ENCODE data around the gene PRSS50.

The PRSS50 gene

DNA sequence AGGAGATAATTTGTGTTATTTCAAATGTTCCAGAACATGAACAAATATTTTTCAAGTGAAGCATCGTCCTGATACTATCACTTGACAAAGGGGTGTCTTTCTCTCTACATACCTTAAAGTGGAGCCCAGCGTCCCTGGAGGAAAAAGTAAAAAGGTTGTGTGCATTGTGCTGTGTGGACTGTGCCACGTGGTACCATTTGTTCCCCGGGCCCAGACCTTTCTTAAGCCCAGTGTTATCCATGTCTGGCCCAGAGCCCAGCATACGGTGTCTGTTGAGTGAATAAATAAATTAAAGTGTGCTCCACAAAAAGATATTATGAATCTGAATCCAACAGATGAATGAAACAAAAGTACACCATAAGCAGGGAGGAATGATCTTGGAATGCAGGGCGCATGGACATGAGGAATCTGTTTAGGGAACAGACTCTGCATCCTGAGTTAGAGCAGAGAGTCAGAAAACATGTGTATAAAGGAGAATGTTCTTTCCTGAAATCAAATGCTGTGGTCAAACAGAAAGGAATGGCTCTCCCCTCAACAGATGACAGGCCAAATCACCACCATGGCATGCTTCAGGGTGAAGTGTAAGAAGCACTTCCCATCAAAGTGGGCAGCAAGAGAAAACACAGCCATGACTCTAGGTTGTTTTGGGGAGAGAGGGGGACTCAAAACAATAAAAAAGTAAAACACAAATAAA lies 8.1 kb upstream of the PRSS50 start:
- no peak for DNase-seq

DNA sequence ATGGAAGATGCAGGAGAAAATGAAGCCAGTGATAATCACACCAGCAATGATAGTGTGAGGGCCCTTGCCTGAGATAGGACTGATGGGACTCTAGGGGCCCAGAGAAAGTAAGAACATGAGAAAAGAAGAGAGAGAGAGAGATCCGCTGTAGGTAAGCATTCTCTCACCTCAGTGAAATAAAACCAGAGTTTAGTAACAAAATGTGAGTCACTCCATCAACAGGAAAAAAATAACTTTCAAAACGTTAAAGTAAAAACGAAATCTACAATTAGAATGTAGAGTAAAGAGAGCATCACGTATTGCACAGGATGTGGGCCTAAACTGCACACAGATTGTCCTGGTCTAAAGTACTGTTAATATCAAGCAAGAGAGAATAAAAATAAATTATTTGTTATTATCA lies 6.8 kb upstream of the PRSS50 start:
- DNase-seq: no peak

DNA sequence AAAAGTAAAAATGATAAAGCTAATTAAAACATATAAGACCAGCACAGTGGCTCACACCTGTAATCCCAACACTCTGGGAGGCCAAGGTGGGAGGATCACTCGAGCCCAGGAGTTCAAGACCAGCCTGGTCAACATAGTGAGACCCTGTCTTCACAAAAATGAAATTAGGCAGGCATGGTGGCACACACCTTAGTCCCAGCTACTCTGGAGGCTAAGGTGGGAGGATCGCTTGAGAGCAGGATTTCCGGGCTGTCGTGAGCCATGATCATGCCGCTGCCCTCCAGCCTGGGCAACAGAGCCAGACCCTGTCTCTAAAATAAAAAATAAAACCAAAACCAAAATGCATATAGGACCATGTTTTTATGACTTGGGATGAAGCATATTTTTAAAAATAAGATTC lies 4.8 kb upstream of the PRSS50 start:
- DNase-seq: no peak

DNA sequence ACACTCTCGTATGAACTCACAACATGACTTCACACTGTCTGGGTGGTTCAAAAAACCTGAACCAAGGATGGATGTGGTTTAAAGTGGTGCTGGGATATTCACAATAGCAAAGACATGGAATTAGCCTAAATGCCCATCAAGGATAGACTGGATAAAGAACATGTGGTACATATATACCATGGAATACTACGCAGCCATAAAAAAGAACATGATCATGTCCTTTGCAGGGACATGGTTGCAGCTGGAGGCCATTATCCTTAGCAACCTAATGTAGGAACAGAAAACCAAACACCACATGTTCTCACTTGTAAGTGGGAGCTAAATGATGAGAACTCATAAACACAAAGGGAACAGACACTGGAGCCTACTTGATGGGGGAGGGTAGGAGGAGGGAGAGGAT lies 3.3 kb upstream of the PRSS50 start:
- DNase-seq: no peak

DNA sequence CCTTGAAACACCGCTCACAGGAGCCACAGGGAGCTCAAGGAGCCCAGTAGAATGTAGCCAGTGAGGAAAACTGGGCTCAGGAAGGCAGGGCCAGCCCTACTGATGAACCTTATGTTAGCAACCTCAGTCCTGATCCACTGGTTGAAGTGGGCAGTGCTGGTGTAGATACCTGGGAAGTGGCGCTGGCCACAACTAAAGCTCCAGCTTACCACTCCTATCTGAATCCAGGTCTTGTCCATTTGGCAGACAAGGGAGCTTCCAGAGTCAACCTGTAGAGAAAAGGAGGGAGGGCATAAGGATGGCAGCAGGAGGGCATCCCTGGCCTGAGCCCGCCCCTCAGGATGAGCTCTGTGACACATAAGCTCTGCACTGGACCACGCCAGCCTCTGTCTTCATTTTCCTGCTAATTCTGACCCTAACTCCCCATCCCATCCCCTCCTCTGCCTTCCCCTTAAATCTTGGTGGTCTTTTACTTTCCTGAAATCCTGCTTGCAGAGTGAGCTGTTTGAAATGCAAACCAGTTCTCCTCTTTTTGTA lies 2.1 kb upstream of the PRSS50 start:
- DNase-seq: no peak

DNA sequence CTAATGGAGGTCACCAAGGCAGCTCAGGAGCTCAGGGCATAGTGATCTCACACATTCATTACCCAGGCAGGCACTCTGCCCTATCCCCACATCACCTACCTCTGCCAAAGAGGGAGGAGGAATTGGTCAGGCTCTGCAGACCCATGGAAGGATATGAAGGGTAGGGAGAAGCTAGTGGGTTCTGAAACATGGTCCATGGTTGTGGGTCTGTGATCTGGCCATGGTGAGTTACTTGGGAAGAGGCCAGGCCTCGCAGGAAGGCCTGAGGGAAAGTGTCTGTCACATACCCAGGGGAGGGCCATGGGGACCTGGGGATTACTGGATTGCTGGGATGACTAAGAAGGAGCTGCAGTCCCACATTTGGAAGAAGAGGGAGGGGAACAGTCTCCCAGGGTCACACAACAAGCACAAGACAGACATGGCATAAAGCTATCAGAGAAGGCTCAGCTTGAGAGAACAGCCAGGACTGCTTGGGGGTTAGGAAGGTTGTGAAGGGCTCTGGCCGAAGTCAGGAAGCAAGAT lies 1.4 kb upstream of the PRSS50 start:
- no peak for DNase-seq

DNA sequence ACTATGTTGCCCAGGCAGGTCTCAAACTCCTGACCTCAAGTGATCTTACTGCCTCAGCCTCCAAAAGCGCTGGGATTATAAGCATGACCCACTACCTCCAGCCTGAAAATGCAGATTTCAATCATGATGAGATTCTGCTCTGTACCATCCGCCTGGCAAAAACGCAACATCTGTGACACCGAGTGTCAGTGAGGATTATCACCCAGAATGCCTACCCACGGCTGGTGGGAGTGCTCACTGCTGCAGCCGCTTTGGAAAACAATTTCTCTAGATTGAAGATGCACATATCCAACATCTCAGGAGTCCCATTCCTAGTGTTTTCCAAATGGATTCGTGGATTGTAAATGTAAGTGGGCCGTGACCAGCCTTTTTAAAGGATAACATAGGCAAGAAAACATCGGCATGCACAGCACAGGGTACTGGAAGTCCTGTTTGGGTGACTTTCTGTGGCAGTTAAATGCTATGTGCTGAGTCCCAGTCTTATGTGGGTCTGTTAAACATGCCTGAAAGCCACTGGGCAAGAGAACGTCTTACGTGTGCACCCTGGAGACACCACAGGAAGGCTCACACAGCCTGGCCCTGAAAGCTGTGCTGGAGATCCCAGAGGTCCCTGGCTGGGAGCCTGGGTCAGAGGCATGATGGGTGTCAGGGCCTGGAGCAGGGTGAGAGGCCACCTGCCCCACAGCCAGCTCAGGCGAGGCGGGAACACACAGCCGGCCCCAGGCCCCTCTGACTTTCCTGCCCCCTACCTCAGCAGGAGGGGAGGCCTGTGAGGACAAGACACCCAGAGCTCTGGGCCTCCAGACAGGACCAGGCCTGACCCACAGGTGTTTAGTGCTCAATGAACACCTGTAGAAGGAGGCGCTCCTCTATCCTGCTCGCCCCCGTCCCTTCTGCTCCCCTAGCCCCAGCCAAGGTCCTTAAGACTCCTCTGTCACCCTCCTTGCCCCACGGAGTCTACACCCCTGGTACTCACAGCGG lies 918 bp downstream of the PRSS50 start:
- no peak for DNase-seq

GRCh38 chr3:46715507-46716175 lies 2.0 kb downstream of the PRSS50 start:
- no peak for DNase-seq

GRCh38 chr3:46714728-46715506 lies 2.8 kb downstream of the PRSS50 start:
- no peak for DNase-seq

- DNase-seq: no peak
These were observed 3.6 kb downstream of the PRSS50 start for GRCh38 chr3:46713898-46714552.

DNA sequence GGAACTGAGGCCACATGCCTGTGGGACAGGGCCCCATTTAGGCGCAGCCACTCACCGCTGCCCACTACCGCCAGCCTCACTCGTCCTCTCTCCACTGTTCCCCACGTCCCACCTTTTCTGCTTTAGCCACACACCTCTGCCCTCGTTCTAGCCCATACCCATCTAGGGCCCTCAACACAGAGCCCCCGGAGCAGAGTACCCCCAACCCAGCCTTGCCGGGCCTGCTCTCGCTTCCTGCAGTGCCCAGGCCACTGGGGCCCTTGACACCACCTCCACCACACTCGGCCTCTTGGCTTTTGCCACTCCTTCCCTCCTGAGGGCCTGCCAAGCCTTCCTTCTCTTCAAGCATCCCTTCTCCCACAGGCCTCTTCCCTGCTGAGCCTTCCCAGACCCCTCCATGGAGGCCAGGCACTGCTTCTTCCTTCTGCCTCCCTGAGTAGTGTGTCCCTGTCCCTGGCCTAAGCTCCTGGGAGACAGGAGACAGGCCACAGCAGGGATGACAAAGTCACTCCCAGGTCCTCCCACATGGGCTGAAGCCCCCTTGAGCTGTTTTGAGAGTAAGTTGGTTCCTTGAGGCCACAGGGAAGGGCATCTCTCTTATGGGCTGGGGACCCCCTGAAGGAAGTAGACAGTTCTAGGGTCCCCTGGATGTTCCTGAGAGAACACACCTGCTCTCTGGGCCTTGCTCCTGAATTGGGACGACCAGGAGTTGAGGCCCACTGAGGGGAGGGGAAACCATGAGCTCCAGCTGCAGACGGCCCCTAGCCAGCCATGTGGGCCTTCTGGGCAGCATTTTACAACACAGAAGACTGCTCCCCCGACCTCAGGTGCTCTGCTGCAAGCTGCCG lies 4.4 kb downstream of the PRSS50 start:
- no peak for DNase-seq

DNA sequence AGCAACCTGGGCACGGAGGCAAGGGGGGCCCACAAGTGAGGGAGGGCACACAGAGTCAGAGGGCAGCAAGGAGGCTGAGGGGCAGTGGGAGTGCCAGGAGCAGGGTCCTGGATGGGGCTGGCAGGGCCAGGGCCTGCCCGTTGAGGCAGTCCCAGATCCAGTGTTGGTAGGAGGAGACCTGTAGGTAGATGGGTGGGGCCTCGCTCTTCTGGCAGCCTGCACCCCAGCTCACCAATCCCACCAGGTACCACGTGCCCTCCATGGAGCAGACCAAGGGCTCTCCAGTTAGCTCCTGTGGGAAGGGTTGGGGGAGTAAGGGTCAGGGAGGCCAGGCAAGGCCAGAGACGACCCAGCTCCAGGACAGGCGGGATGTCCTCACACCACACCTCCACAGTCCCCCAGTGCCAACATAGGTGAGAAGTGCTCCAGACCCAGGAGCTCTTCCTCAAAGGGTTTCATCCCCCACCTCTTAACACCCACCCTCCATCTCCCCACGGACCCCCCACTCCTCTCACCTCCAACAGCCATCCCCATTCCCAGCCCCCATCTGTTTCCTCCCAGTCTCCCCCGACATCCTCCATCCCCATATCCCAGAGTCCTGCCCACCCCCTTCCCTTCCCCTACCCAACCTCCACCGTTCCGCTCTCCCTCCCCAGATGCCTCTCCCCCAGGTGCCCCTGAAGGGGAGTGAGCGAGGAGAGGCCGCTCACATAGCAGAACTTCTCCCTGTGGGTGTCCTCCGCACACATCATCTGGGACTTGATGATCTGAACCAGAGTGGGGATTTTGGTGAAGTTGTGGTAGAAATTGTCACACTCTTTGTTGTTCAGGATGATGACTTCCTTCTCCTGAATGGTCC lies 5.2 kb downstream of the PRSS50 start:
- DNase-seq: no peak

GRCh38 chr3:46711760-46712159 lies 5.9 kb downstream of the PRSS50 start:
- DNase-seq: no peak

GRCh38 chr3:46711305-46711704 lies 6.4 kb downstream of the PRSS50 start:
- DNase-seq: peak; percentile 24

- no peak for DNase-seq
These were observed 6.9 kb downstream of the PRSS50 start for GRCh38 chr3:46710671-46711295.

DNA sequence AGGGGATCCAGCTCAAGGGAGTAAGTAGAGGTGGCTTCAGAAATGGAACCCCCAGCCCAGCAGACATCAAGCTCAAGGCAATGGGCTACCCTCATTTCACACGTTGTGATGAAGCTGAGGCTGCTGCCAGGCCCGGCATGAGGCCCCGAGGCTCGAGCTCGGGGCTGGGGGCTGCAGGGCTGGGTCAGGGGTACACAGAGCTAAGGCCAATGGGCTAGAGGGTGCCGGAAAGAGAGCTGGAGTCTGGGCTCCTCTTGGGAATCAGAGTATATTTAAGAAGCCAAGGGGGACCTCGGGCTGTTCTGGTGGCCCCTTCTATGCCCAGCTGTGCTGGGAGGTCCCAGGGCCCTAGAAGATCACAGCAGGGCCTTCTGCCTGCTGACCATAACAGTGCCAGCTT lies 7.4 kb downstream of the PRSS50 start:
- DNase-seq: no peak

GRCh38 chr3:46709721-46710120 lies 7.9 kb downstream of the PRSS50 start:
- DNase-seq: no peak

DNA sequence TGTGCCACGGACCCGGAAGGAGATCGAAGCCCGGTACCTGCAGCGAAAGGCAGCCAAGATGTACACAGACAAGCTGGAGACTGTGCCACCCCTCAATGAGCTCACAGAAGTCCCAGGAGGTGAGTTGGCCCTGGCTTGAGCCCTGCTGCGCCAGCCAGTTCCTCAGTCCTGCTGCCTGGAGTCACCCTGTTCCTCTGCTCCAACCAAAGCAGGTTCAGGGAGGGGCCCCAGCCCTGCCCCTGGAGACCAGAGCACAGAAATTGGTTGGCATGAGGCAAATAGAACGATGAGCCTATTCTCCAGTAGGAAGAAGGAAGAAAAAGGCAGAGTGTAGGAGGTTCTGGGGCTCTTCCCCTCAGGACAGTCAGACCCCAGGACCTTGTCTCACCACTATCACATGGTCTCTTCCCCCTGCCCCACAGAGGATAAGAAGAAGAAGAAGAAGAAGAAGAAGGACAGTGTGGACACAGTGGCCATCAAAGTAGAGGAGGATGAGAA lies 8.5 kb downstream of the PRSS50 start:
- no peak for DNase-seq
